K562 (cell line): ENCODE data around the gene CYP4F11. TPM values are rescaled to one million over a fixed set of nuclear protein-coding genes. Genes with fewer than 3 reads are reported as not detected.

Source experiments
- ARHGAP35 ChIP-seq: fragments of 450-650 bp; IDR thresholded peaks from 2 replicates; pipeline ENCODE4 v1.6.1; 2018; ENCODE audit not compliant: partially characterized antibody
- CBFA2T3 ChIP-seq: fragments of 450-650 bp; IDR thresholded peaks from 2 replicates; pipeline ENCODE4 v1.6.1; 2017
- EHMT2 ChIP-seq: fragments of 450-650 bp; IDR thresholded peaks from 2 replicates; pipeline ENCODE4 v1.6.1; 2018; ENCODE audit warnings: antibody characterized with exemption
- EP300 ChIP-seq: IDR thresholded peaks from 2 replicates; pipeline ENCODE4 v1.6.1; 2012; ENCODE audit warnings: low read length, improper control_type of control experiment
- FOXA3 ChIP-seq, 2 experiments: fragments of 450-650 bp in 1 of 2; sonication (generic) in 1 of 2; formaldehyde crosslinking; IDR thresholded peaks in 1 of 2; conservative IDR thresholded peaks in 1 of 2; 2 replicates each; pipeline versions ENCODE4 v1.4.0 to v1.8.0; 2020 to 2022; ENCODE audit warnings: mild to moderate bottlenecking in 2 of 2, missing genetic modification reagents in 1 of 2
- FOXJ3 ChIP-seq: sonication (generic); formaldehyde crosslinking; IDR thresholded peaks from 2 replicates; pipeline ENCODE4 v1.4.0; 2020; ENCODE audit warnings: mild to moderate bottlenecking, missing genetic modification reagents
- MGA ChIP-seq: fragments of 450-650 bp; IDR thresholded peaks from 2 replicates; pipeline ENCODE4 v1.6.1; 2016; ENCODE audit warnings: mild to moderate bottlenecking, moderate library complexity
- MTA1 ChIP-seq: fragments of 450-650 bp; IDR thresholded peaks from 2 replicates; pipeline ENCODE4 v1.6.1; 2017; ENCODE audit warnings: borderline replicate concordance
- MTF1 ChIP-seq: fragments of 250-450 bp; sonication (Bioruptor Pico); IDR thresholded peaks from 2 replicates; pipeline ENCODE4 v1.9.0; 2021; ENCODE audit warnings: moderate library complexity, mild to moderate bottlenecking, inconsistent platforms, borderline replicate concordance
- NFYB ChIP-seq: IDR thresholded peaks from 2 replicates; pipeline ENCODE4 v1.6.1; 2011; ENCODE audit warnings: mild to moderate bottlenecking, moderate library complexity; ENCODE audit not compliant: insufficient read length; ENCODE audit errors: extremely low read depth
- SREBF1 ChIP-seq: fragments of 150-350 bp; IDR thresholded peaks from 2 replicates; pipeline ENCODE4 v1.6.1; 2014; ENCODE audit warnings: antibody characterized with exemption, low read depth, low read length, borderline replicate concordance
- STAT5B ChIP-seq: fragments of 250-450 bp; sonication (Bioruptor Pico); IDR thresholded peaks from 2 replicates; pipeline ENCODE4 v1.8.0; 2021; ENCODE audit warnings: mild to moderate bottlenecking, inconsistent platforms
- TGIF2 ChIP-seq: sonication (generic); formaldehyde crosslinking; IDR thresholded peaks from 2 replicates; pipeline ENCODE4 v1.8.1; 2022; ENCODE audit warnings: mild to moderate bottlenecking, missing genetic modification reagents, moderate library complexity
- ZC3H8 ChIP-seq: fragments of 450-650 bp; IDR thresholded peaks from 2 replicates; pipeline ENCODE4 v1.6.1; 2017
- ZKSCAN3 ChIP-seq: fragments of 250-450 bp; sonication (Bioruptor Pico); IDR thresholded peaks from 2 replicates; pipeline ENCODE4 v1.4.0; 2020
- ZKSCAN8 ChIP-seq: fragments of 200-800 bp; sonication (Bioruptor generic); IDR thresholded peaks from 2 replicates; pipeline ENCODE4 v1.6.1; 2016; ENCODE audit warnings: missing genetic modification characterization, missing compliant biosample characterization
- polyA plus RNA-seq, 8 experiments: library from polyadenylated mRNA; depleted of rRNA in 4 of 8; stranded (reverse) in 5 of 8; unstranded in 3 of 8; fragments of >200 nt; fragmentation: Nextera tagmentation in 2 of 8; fragmentation: Illumina TruSeq in 1 of 8; extraction: Ambion mirVana in 2 of 8; extraction: Trizol in 1 of 8; gene quantifications; 2 replicates each; pipeline versions ENCODE4 v1.2.1 to v1.2.3, GENCODE V29; 2011 to 2014; ENCODE audit warnings: inconsistent platforms in 1 of 8, missing spikeins in 1 of 8
- total RNA-seq, 7 experiments: library from RNA; depleted of rRNA in 6 of 7; stranded (reverse); fragments of >200 nt in 6 of 7; fragmentation: Illumina TruSeq in 2 of 7; extraction: Trizol in 2 of 7; gene quantifications; 2 replicates each; pipeline versions ENCODE4 v1.2.1 to v1.2.3, GENCODE V29; 2011 to 2021; ENCODE audit warnings: low replicate concordance in 1 of 7
- TF ChIP-seq, protein P1 (sequence below): IDR thresholded peaks from 2 replicates; pipeline ENCODE4 v1.6.1; 2011; ENCODE audit warnings: borderline replicate concordance, low read depth, mild to moderate bottlenecking, moderate library complexity, low read length; ENCODE audit not compliant: insufficient read depth, poor library complexity, severe bottlenecking

Gene CYP4F11
- total and polyA plus RNA-seq, 9 of the 15 experiments (the other 6 are each of a cell fraction or from before 2014, with no cell fraction given), result 0.03 TPM; not detected in 8

DNA sequence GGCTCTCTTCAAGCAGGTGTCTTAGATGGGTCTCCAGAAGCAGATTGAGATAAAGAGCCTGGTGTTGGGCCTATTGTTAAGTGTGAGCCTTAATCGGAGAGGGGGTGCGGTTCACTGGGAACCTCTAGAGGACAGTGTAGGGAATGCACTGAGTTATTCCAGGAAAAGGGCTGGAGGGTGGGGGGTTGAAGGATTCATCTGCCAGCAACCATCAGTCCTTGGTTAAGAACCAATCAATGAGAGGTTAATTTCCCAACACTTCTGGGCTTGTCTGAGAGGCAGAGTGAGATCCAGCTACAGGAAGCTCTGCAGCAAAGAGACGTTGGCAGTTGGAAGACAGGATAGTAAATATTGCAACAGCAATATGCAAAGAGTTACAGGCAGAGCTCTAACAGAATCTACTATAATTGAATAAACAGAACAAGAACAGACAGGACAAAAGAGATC, 65.2 kb downstream of the CYP4F11 start (continued):
- TF ChIP-seq, protein P1, sequence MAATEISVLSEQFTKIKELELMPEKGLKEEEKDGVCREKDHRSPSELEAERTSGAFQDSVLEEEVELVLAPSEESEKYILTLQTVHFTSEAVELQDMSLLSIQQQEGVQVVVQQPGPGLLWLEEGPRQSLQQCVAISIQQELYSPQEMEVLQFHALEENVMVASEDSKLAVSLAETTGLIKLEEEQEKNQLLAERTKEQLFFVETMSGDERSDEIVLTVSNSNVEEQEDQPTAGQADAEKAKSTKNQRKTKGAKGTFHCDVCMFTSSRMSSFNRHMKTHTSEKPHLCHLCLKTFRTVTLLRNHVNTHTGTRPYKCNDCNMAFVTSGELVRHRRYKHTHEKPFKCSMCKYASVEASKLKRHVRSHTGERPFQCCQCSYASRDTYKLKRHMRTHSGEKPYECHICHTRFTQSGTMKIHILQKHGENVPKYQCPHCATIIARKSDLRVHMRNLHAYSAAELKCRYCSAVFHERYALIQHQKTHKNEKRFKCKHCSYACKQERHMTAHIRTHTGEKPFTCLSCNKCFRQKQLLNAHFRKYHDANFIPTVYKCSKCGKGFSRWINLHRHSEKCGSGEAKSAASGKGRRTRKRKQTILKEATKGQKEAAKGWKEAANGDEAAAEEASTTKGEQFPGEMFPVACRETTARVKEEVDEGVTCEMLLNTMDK, result no peak
- peak; percentile 27; the same call in 1 of the 2 replicates for TF ChIP-seq EHMT2
- no peak for TF ChIP-seq NFYB
- TF ChIP-seq FOXJ3 (CRISPR knock-in tag), result no peak
- no peak for TF ChIP-seq ARHGAP35
- TF ChIP-seq EP300, result no peak; the same call in 1 of the 2 replicates
- TF ChIP-seq STAT5B (CRISPR knock-in tag), result no peak
- no peak for TF ChIP-seq TGIF2 (CRISPR knock-in tag)
- TF ChIP-seq ZC3H8, result no peak
- TF ChIP-seq ZKSCAN8 (CRISPR knock-in tag), result no peak
- TF ChIP-seq CBFA2T3, result no peak
- no peak for TF ChIP-seq MTA1
- 0 out of 4 replicates have a peak, but pooled peaks of 1 of the 2 experiments have one; percentile 42 for TF ChIP-seq FOXA3 (CRISPR knock-in tag; conservative IDR thresholded peaks at IDR 0.05 in 1 of 2, IDR thresholded peaks at IDR 0.05 in 1 of 2)
- no peak for TF ChIP-seq MTF1 (CRISPR knock-in tag)
- no peak for TF ChIP-seq MGA
- no peak for TF ChIP-seq SREBF1
- TF ChIP-seq ZKSCAN3 (CRISPR knock-in tag), result no peak
